GM12864 (cell line): ENCODE measurements around the gene COBL.

Experiments
- DNase-seq: peaks from one replicate; pipeline ENCODE4 v3.0.0-alpha.2; 2011; ENCODE audit warnings: low read depth
- H3K4me3 ChIP-seq: 2 replicates; pipeline ENCODE4 v1.5.1; 2011; ENCODE audit warnings: mild to moderate bottlenecking, low read depth, low read length, control low read depth
- CTCF ChIP-seq: IDR thresholded peaks from 2 replicates; pipeline ENCODE4 v1.5.1; 2011; ENCODE audit warnings: low read depth, mild to moderate bottlenecking, moderate library complexity, low read length, control low read depth, inconsistent platforms; ENCODE audit errors: missing control alignments

COBL gene

GRCh38 chr7:51242881-51243518 lies 73.6 kb downstream of the COBL start:
- H3K4me3 ChIP-seq, result no peak overlapping the region
- DNase-seq, result no peak
- no peak for TF ChIP-seq CTCF

GRCh38 chr7:51242007-51242691 lies 74.5 kb downstream of the COBL start:
- no peak overlapping the region for H3K4me3 ChIP-seq
- no peak for TF ChIP-seq CTCF
- no peak for DNase-seq

GRCh38 chr7:51240868-51241267 lies 75.7 kb downstream of the COBL start:
- no peak for TF ChIP-seq CTCF
- DNase-seq, result no peak
- no peak overlapping the region for H3K4me3 ChIP-seq

- no peak for DNase-seq
- TF ChIP-seq CTCF, result no peak
- H3K4me3 ChIP-seq, result no peak overlapping the region
Measured at GRCh38 chr7:51239691-51240090, 76.9 kb downstream of the COBL start.

- no peak for TF ChIP-seq CTCF
- DNase-seq, result no peak
Measured at GRCh38 chr7:51238981-51239495, 77.6 kb downstream of the COBL start.

GRCh38 chr7:51237446-51238133 lies 79.0 kb downstream of the COBL start:
- TF ChIP-seq CTCF, result no peak
- DNase-seq, result no peak
- no peak overlapping the region for H3K4me3 ChIP-seq

More at GRCh38 chr7:51238981-51239495, 77.6 kb downstream of the COBL start:
- H3K4me3 ChIP-seq, result no peak overlapping the region
